Effector CD4-positive, alpha-beta T cell (primary cell): Measurements from ENCODE around the gene KDF1.
"Not testable (repeated sequence)": the region's sequence is repeated elsewhere in the genome, so short reads cannot be mapped to it uniquely, and the experiment has no call there.

ENCODE experiments used
- DNase-seq: peaks from one replicate; pipeline ENCODE4 v3.0.0-alpha.2; 2020

The KDF1 gene

GRCh38 chr1:26953374-26953773 is 6.9 kb downstream of the KDF1 start:
- no peak for DNase-seq

- DNase-seq = no peak
Measured at GRCh38 chr1:26951821-26952497, 8.3 kb downstream of the KDF1 start.

DNA sequence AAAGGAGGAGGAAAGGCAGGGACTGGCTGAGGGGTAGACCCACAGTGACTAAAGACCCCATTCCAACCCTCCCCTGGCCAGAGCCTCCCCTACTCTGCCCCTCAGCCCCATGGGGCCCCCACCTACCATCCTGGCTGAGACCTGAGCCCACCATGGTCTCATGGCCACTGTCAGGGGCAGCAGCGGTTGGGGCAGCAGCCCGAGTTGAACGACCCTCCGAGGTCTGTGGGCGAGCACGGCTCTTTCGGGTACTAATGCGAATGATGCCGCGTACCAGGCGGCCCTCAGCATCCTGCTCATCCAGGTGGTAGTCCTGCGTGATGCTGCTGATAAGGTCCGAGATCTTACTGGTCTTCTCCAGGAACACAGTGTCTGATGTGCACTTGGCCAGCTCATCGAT is 9.1 kb downstream of the KDF1 start:
- no peak for DNase-seq

GRCh38 chr1:26950602-26951001 is 9.7 kb downstream of the KDF1 start:
- no peak for DNase-seq

- DNase-seq = no peak
Measured at GRCh38 chr1:26949926-26950319, 10.3 kb downstream of the KDF1 start.

- DNase-seq = no peak
Measured at GRCh38 chr1:26949266-26949925, 10.9 kb downstream of the KDF1 start.

DNA sequence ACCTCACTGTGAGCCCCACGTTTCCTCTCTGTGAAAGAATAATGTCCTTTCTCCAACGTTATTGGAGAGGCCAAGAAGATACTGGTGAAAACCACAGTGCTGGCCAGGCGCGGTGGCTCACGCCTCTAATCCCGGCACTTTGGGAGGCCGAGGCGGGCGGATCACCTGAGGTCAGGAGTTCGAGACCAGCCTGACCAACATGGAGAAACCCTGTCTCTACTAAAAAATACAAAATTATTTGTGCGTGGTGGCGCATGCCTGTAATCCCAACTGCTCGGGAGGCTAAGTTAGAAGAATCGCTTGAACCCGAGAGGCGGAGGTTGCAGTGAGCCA is 11.6 kb downstream of the KDF1 start:
- not testable (repeated sequence) for DNase-seq

DNA sequence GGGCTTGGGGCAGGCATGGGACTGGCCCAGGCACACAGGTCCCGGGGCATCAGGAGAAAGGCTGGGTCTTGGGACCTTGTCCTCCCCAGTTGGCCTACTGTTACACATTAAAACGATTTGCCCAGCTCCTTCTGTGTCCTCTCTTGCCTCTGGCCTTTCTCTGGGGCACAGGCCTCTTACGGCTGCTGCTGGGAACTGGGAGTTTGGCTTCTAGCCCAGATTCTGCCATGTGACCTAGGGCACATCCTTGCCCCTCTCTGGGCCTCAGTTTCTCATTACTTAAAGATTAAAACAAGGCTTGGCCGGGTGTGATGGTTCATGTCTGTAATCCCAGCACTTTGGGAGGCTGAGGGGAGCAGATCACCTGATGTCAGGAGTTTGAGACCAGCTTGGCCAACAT is 14.0 kb downstream of the KDF1 start:
- no peak for DNase-seq

- no peak for DNase-seq
Measured at GRCh38 chr1:26945728-26946127, 14.5 kb downstream of the KDF1 start.

GRCh38 chr1:26945138-26945537 is 15.1 kb downstream of the KDF1 start:
- no peak for DNase-seq

GRCh38 chr1:26942656-26943055 is 17.6 kb downstream of the KDF1 start:
- no peak for DNase-seq

- DNase-seq = no peak
Measured at GRCh38 chr1:26941311-26941710, 19.0 kb downstream of the KDF1 start.

GRCh38 chr1:26938659-26939025 is 21.6 kb downstream of the KDF1 start:
- no peak for DNase-seq

DNA sequence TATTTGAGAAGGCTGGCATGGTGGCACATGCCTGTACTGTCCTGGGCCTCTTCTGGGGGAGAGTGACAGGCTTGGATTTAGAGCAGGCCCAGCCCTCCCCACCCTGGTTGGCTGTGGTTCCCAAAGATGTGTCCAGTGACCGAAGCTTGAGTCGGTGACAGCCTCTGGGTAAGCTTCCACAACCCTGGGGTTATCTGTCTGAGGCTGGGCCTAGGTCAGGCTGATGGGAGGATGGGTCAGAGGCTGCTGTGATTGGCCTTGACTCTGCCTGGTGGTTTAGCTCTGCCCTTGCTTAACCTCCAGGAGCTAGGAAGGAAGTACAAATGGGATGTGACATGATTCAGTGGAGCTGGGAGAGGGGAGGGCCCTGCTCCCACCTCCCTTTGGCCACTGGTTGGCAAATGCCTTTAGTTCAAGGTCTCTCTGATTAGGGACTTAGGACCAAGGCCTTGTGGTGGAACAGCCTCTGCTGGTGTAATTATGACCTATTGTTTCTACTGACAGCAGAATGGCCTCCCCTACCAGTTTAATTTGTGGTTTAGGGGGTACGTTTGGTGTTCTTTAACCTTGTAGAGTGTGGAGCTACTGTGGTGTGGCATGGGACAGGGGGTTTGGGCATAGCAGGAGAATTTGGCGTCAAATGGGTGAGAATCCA is 22.1 kb downstream of the KDF1 start:
- DNase-seq = no peak

GRCh38 chr1:26936823-26937222 is 23.4 kb downstream of the KDF1 start:
- DNase-seq = no peak

- DNase-seq = no peak
Measured at GRCh38 chr1:26932531-26932930, 27.7 kb downstream of the KDF1 start.

- DNase-seq = no peak
Measured at GRCh38 chr1:26923711-26924110, 36.6 kb downstream of the KDF1 start.

- no peak for DNase-seq
Measured at GRCh38 chr1:26922901-26923300, 37.4 kb downstream of the KDF1 start.

GRCh38 chr1:26922431-26922729 is 37.9 kb downstream of the KDF1 start:
- DNase-seq = no peak

DNA sequence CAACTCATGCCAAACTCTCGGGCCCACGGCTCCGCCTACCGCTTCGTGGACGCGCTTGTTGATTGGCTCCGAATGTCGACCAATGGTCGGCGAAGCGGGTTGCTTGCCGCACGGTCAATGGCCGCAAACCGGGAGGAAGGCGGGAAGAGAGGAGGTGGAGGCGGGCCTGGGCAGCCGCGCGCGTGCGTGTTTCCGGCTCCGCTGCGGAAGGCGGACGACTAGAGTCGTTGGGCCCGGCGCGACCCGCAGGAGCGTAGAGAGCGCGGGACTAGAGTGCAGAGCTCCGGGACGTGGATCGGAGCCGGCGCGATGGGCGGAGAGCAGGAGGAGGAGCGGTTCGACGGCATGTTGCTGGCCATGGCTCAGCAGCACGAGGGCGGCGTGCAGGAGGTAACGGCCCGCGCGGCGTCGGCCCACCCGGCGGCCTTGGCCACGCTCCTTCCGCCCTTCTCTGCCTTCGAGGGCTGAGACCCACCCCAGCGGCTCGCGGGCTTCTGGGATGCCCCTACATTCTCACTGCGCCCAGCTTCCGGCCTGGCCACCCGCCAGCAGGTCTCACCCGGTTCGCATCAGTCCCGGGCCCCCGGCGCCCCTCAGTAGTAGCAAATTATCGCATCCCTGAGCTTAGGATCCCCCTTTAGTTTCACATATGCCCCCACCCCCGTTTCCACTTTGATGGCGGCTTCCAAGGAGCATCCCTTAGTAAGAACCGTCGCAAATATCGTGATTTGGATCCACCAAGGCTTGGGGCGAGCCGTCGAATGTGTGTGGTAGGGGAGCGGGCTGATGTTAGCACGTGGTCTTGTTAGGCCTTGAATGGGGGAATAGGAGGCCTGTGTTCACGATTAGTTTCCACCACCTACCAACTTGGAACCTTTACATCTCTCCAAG is 38.5 kb downstream of the KDF1 start, which contains the start of gene NUDC:
NUDC (plus strand) TSS at position 204 of the 891 bp plus-strand sequence; CDS start at position 310, 106 bp downstream.
- peak; percentile 94 for DNase-seq

GRCh38 chr1:26921126-26921539 is 39.1 kb downstream of the KDF1 start:
- no peak for DNase-seq

DNA sequence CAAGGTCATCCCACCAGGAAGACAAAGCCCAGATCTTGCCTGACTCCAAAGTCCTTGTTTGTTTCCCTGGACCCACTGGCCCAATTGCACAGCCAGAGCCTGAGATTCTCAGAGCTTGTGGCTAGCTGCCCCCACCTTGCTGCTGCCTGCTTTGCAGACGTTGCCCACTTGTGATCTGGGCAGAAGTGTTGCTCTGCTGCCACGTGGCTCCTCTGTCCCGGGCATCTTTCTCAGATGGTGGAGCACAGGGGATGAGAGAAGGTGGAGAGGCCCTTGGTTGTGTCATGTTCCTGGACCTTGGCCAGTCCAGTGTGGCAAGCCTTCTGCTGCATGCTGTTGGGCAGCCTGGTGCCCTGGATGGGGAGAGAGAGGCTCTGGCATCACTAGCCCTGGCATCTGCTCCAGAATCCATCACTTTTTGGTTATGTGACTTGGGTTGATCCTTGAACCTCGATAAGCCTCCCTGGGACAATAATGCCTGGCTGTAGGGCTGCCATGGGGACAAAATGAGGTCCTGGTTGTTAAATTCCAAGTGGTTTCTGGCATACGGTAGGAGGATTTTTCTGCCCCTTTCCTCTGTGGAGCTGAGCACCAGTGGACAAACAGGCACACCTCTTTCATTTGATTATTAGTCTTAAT is 44.9 kb downstream of the KDF1 start:
- DNase-seq = no peak
